Astrocyte of the spinal cord (primary cell): Measurements from ENCODE around the gene KAZN.

ENCODE experiments used
- DNase-seq: peaks from one replicate; pipeline ENCODE4 v3.0.0; 2011; ENCODE audit warnings: low read depth, low spot score
- H3K4me3 ChIP-seq: 2 replicates; pipeline ENCODE4 v1.5.1; 2011; ENCODE audit warnings: low read depth, mild to moderate bottlenecking, low read length, moderate library complexity
- in situ Hi-C: cut with HindIII; loops from 2 replicates; pipeline ENCODE4 v1.10.0; 2017; ENCODE audit warnings: low sequenced_read_pairs
- TF ChIP-seq, protein P1 (sequence below): IDR thresholded peaks from 2 replicates; pipeline ENCODE4 v1.5.1; 2012; ENCODE audit warnings: low read depth, mild to moderate bottlenecking, low read length, inconsistent platforms

KAZN gene

DNA sequence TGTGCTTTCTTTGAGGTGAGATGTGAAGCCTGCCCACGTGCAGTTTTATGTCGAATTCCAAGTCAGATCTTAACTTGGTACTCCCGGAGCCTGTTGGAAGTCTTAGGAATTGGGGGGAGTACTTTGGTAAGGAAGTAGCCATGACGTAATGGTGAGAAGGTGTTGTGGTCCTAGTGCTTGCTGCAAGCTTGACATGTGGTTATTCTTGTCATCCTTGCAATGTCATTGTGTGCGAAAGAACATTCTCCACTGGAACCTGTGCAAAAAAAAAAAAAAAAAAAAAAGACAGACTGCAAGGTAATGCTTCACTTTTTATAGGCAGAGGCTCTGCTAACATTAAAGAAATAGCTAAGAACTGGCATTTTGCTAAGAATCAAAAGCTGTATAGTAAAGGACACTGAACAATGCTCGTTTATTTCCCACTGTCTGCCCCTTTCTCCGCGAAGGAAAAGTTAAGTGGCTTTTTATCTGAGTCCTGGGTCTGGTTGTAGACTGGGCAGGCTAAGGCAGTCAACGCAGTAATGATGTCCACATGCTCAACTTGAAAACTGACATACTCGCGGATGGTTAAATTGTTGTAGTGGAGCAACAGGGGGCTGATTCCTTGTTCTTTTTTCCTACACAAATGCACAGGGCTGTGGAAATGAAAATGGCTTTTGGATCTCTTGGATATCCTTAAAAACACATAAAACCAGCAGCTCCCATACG is 2.1 kb downstream of the KAZN start:
- no peak overlapping the region for H3K4me3 ChIP-seq
- TF ChIP-seq, protein P1, sequence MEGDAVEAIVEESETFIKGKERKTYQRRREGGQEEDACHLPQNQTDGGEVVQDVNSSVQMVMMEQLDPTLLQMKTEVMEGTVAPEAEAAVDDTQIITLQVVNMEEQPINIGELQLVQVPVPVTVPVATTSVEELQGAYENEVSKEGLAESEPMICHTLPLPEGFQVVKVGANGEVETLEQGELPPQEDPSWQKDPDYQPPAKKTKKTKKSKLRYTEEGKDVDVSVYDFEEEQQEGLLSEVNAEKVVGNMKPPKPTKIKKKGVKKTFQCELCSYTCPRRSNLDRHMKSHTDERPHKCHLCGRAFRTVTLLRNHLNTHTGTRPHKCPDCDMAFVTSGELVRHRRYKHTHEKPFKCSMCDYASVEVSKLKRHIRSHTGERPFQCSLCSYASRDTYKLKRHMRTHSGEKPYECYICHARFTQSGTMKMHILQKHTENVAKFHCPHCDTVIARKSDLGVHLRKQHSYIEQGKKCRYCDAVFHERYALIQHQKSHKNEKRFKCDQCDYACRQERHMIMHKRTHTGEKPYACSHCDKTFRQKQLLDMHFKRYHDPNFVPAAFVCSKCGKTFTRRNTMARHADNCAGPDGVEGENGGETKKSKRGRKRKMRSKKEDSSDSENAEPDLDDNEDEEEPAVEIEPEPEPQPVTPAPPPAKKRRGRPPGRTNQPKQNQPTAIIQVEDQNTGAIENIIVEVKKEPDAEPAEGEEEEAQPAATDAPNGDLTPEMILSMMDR = no peak
- in situ Hi-C loops = no loop called here
- no peak for DNase-seq

GRCh38 chr1:14602136-14602535 is 3.7 kb downstream of the KAZN start:
- peak; percentile 17 for DNase-seq
- TF ChIP-seq, protein P1 = no peak
- in situ Hi-C loops = no loop called here
- no peak overlapping the region for H3K4me3 ChIP-seq

DNA sequence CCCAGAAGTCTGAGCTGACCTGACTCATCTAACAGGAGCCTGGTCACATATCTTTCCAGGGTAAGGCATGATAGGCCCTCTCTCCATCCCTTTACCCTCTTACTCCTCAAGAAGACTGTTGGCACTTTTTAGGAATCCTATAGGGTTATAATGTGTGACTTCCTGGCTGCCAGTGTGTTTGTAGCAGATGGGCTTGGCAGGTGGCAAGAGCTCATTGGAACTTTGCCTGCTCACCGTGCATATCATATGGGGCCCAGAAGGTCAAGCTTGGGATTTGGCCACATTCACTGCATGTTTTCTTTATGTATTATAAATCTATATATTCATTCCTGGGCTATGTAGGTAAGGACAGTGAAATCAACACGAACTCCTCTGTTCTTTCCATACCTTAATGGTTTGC is 5.2 kb downstream of the KAZN start:
- no peak for DNase-seq
- in situ Hi-C loops = no loop called here
- TF ChIP-seq, protein P1 = no peak
- H3K4me3 ChIP-seq = no peak overlapping the region

- TF ChIP-seq, protein P1 = no peak
- no peak for DNase-seq
- in situ Hi-C loops = no loop called here
- H3K4me3 ChIP-seq = no peak overlapping the region
These were observed 5.9 kb downstream of the KAZN start for GRCh38 chr1:14604414-14604813.

DNA sequence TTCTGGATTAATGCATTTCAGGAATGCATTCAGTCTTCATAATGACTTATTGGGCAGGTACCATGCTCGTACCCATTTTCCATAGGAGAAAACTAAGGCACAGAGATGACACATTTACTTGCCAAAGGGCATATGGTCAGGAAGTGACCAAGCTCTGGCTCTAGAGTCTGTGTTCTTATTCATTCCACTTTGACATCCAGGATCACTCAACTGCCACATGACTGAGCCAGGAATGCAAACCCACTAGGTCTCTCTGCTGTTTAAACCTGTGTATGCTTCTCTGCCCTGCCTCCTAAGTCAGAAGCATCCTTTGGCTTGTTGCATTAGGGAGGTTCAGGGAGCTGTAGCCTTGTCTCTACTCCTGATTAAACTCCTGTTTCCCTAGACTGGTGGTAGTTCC is 7.5 kb downstream of the KAZN start:
- no peak for DNase-seq
- in situ Hi-C loops = no loop called here
- TF ChIP-seq, protein P1 = no peak
- no peak overlapping the region for H3K4me3 ChIP-seq

DNA sequence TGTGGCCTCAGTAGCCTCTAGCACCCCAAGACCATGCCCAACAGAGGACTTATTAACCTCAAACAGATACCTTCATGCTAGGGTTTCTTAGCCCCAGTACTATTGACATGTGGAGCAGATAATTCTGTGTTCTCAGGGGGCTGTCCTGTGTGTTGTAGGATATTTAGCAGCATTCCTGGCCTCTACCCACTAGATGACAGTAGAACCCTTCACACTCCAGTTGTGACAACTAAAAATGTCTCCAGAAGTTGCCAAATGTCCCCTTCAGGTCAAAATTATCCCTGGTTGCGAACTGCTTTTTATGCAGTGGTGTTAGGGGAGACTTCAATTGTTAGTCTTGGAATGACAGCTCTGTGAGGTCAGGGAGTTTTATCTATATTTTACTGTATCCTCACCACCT is 8.1 kb downstream of the KAZN start:
- in situ Hi-C loops = no loop called here
- DNase-seq = no peak
- TF ChIP-seq, protein P1 = peak; percentile 26
- H3K4me3 ChIP-seq = no peak overlapping the region
